Fibroblast of lung (primary cell): ENCODE results near the gene TNFRSF1A.

Source experiments
- EZH2 ChIP-seq: IDR thresholded peaks from 2 replicates; pipeline ENCODE4 v1.5.1; 2012; ENCODE audit warnings: low read length, control low read depth, mild to moderate bottlenecking; ENCODE audit errors: missing control alignments
- TF ChIP-seq, protein P1 (sequence below), 2 donors: IDR thresholded peaks in 1 of 2; conservative IDR thresholded peaks in 1 of 2; 1 replicate in 1 of 2; 2 replicates in 1 of 2; pipeline ENCODE4 v1.5.1; 2011 to 2012; ENCODE audit warnings: low read length in 2 of 2, control low read depth in 1 of 2, inconsistent platforms in 1 of 2, low read depth in 1 of 2, mild to moderate bottlenecking in 1 of 2

DNA sequence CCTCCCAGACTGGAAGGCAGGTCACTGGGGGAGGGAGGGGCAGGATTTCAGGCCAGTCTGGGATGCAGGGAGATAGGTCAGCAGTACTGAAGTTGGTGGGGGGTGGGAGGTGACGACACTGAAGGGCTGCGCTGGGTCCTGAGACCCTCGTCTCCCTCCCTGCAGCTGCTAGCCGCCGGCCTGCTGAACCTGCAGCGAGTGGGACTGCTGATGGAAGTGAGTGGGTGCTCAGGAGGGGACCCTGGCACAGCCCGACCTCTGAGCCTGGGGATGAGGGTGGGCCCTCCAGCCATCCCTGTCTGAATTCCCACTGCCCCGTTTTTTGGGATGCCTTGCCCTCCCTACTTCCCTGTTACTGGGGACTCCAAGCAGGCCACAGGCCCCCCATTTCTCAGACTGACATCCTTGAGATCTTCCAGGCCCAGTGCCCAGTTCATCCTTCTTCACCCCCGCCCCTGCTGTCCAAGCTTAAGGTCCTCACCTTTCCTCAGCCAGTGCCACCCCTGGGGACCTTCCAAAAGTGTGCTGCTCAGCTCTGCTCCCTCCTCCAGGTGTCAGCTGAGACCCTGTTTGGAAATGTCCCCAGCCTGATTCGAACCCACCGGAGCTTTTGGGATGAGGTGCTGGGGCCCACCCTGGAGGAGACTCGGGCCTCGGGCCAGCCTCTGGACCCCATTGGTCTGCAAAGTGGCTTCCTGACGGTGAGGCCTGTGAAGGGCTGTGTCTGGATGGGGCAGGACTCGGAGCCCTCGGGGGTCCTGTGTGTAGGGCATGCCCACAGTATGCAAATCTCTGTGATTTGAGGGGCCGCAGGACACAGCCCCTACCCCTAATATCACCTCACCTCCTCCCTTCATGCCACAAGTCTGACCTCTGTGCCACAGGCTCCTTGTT, 25.9 kb downstream of the TNFRSF1A start:
- TF ChIP-seq, protein P1, sequence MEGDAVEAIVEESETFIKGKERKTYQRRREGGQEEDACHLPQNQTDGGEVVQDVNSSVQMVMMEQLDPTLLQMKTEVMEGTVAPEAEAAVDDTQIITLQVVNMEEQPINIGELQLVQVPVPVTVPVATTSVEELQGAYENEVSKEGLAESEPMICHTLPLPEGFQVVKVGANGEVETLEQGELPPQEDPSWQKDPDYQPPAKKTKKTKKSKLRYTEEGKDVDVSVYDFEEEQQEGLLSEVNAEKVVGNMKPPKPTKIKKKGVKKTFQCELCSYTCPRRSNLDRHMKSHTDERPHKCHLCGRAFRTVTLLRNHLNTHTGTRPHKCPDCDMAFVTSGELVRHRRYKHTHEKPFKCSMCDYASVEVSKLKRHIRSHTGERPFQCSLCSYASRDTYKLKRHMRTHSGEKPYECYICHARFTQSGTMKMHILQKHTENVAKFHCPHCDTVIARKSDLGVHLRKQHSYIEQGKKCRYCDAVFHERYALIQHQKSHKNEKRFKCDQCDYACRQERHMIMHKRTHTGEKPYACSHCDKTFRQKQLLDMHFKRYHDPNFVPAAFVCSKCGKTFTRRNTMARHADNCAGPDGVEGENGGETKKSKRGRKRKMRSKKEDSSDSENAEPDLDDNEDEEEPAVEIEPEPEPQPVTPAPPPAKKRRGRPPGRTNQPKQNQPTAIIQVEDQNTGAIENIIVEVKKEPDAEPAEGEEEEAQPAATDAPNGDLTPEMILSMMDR (conservative IDR thresholded peaks at IDR 0.05 in 1 of 2, IDR thresholded peaks at IDR 0.05 in 1 of 2; ENCODE audit: low read depth in 1 of 2, low read length in 2 of 2): no peak
- no peak for TF ChIP-seq EZH2
